PFSK-1 (cell line): ENCODE data around the gene FCHSD1.

ENCODE experiments used
- FOXP2 ChIP-seq: optimal IDR thresholded peaks from 2 replicates; pipeline ENCODE3; 2011; ENCODE audit warnings: borderline replicate concordance, control low read depth, inconsistent platforms; ENCODE audit not compliant: insufficient read depth; ENCODE audit errors: extremely low read length, extremely low read depth
- POLR2AphosphoS5 ChIP-seq: IDR thresholded peaks from 2 replicates; pipeline ENCODE4 v1.6.1; 2012; ENCODE audit warnings: low read depth, mild to moderate bottlenecking, control low read depth, low read length, moderate library complexity
- REST ChIP-seq, 2 experiments: IDR thresholded peaks; 2 replicates each; pipeline versions ENCODE4 v1.6.1 to v1.8.0; 2011 to 2012; ENCODE audit warnings: low read depth in 2 of 2, low read length in 2 of 2, control low read depth in 1 of 2, inconsistent platforms in 1 of 2, mild to moderate bottlenecking in 1 of 2, moderate library complexity in 1 of 2; ENCODE audit not compliant: insufficient read depth in 1 of 2
- SIN3A ChIP-seq: IDR thresholded peaks from 2 replicates; pipeline ENCODE4 v1.6.1; 2012; ENCODE audit warnings: mild to moderate bottlenecking, low read length, moderate library complexity, borderline replicate concordance; ENCODE audit not compliant: insufficient read depth
- TAF1 ChIP-seq: IDR thresholded peaks from 2 replicates; pipeline ENCODE4 v1.6.1; 2012; ENCODE audit warnings: low read length, control low read depth, borderline replicate concordance; ENCODE audit not compliant: insufficient read depth

Gene FCHSD1

DNA sequence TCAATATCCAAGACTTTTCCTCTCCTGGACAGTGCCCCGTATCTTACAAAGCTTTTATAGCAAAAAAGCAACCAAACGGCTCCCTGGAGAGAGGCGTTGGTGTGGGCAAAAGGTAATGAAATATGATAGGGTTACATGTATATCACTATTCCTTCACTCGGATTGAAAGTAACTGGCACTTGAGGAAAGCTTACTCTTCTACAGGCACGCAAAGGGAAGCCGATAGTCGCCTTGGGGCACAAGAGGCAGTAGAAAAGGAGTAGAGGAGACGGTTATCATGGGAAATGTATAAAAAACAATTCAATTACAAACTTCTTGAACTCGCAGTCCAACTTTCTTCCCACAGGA is 33.6 kb downstream of the FCHSD1 start:
- no peak for TF ChIP-seq TAF1
- no peak for TF ChIP-seq SIN3A
- no peak for TF ChIP-seq POLR2AphosphoS5
- TF ChIP-seq REST (IDR thresholded peaks at IDR 0.05; ENCODE audit: insufficient read depth in 1 of 2, low read depth in 2 of 2, low read length in 2 of 2): no peak
- no peak for TF ChIP-seq FOXP2

- no peak for TF ChIP-seq SIN3A
These were observed 34.1 kb downstream of the FCHSD1 start for GRCh38 chr5:141617128-141617527.

DNA sequence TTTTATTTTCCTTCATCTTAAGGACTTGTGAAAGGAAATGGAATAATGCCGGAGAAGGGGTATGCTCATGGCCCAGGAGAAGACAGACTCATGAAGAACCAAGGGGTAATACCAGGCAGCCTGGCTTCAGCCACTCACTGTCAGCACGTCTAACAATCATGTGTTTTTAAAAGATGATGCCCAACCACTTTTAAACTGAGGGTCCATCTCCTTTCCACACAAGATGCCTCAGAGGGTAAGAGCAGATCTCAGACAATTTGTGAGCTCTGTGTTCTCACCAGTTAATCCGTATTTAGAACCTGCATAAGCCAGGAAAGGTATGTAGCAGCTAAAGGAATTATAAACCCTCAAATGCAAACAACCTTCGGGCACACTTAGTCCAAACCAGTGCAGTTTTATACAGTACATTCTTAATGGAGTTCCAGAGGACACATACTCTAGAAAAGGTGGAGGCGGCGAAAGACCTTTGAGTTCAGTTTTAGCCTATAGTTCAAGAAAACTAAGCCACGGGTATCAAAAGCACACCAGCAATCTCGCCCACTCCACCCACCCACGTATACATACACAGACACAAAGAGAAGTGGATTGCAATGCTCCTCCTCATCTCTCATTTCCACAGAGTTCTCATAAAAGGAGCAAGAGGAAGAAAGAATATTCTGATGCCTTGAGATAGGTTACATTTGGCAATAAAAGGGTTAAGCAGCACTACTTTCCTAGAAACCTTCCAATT is 35.1 kb downstream of the FCHSD1 start:
- TF ChIP-seq POLR2AphosphoS5 (no peak), FOXP2 (no peak), REST (IDR thresholded peaks at IDR 0.05; ENCODE audit: insufficient read depth in 1 of 2, low read depth in 2 of 2, low read length in 2 of 2) (no peak), TAF1 (no peak), SIN3A (no peak)

DNA sequence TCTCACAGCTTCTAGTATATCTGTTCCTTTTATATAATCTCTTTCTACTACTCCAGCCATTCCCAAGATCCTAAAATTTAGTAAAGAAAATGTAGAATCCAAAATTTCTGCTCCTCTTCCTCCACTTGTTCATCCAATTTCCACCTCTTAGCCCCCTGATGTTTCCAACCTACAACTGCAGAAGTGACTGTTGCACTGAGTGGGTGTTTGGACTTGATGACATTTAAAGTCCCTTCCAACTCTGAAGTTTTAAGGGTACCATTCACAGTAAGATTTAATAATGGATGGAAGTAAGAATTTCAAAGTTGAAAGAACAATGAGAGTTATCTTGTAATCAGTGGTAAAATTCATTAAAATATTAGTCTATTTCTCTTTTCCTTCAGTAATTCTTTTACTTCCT is 37.9 kb downstream of the FCHSD1 start:
- no peak for TF ChIP-seq TAF1
- TF ChIP-seq FOXP2: no peak
- no peak for TF ChIP-seq POLR2AphosphoS5
- TF ChIP-seq REST (IDR thresholded peaks at IDR 0.05; ENCODE audit: insufficient read depth in 1 of 2, low read depth in 2 of 2, low read length in 2 of 2): no peak
- no peak for TF ChIP-seq SIN3A

GRCh38 chr5:141611289-141611688 is 39.9 kb downstream of the FCHSD1 start:
- TF ChIP-seq TAF1 (no peak), FOXP2 (no peak), SIN3A (no peak), POLR2AphosphoS5 (no peak), REST (IDR thresholded peaks at IDR 0.05; ENCODE audit: insufficient read depth in 1 of 2, low read depth in 2 of 2, low read length in 2 of 2) (no peak)
